Vagina (tissue), 2 donors: ENCODE measurements around the gene LRRC27. TPM values are rescaled to one million over a fixed set of nuclear protein-coding genes. Genes with fewer than 3 reads are reported as not detected.

ENCODE experiments used
- DNase-seq, 2 donors: peaks; one replicate each; pipeline ENCODE4 v3.0.0-alpha.2; 2017; ENCODE audit errors: extremely low spot score in 2 of 2
- H3K27ac ChIP-seq: fragments of 200-600 bp; sonication (generic); one replicate; pipeline ENCODE4 v1.5.1; 2019
- H3K27me3 ChIP-seq: fragments of 200-600 bp; sonication (generic); one replicate; pipeline ENCODE4 v1.5.1; 2019
- H3K36me3 ChIP-seq, 2 donors: fragments of 200-600 bp; sonication (generic); one replicate each; pipeline ENCODE4 v1.5.1; 2017 to 2019
- H3K4me1 ChIP-seq: fragments of 200-600 bp; sonication (generic); one replicate; pipeline ENCODE4 v1.5.1; 2019
- H3K4me3 ChIP-seq, 2 donors: fragments of 200-600 bp; sonication (generic); 1 replicate in 1 of 2; 2 replicates in 1 of 2; pipeline ENCODE4 v1.5.1; 2016 to 2019
- H3K9me3 ChIP-seq: fragments of 200-600 bp; sonication (generic); one replicate; pipeline ENCODE4 v1.5.1; 2019
- CTCF ChIP-seq, 3 experiments: fragments of 450-650 bp in 2 of 3; fragments of 200-600 bp in 1 of 3; sonication (generic) in 1 of 3; IDR thresholded peaks; one replicate each; pipeline ENCODE4 v1.5.1; 2017 to 2019; ENCODE audit warnings: antibody characterized with exemption in 3 of 3, mild to moderate bottlenecking in 2 of 3, moderate library complexity in 2 of 3
- POLR2A ChIP-seq, 2 donors: fragments of 450-650 bp; IDR thresholded peaks; one replicate each; pipeline ENCODE4 v1.6.1; 2017; ENCODE audit warnings: antibody characterized with exemption in 2 of 2, mild to moderate bottlenecking in 2 of 2, moderate library complexity in 2 of 2
- POLR2AphosphoS5 ChIP-seq, 2 donors: sonication (generic); formaldehyde crosslinking; IDR thresholded peaks; one replicate each; pipeline ENCODE4 v1.9.0; 2017; ENCODE audit warnings: antibody characterized with exemption in 2 of 2, mild to moderate bottlenecking in 2 of 2, low read depth in 1 of 2; ENCODE audit not compliant: insufficient read depth in 1 of 2
- intact Hi-C: fragments of 100-400 bp; cut with DNase I; formaldehyde crosslinking; loops from one replicate; pipeline ENCODE4 v1.15.1; 2023
- total RNA-seq: library from RNA; depleted of rRNA; stranded (reverse); fragments of >200 nt; gene quantifications from one replicate; pipeline ENCODE4 v1.2.3, GENCODE V29; 2016

Gene LRRC27
- total RNA-seq, 1 donor from 2014 or later: 4.9 TPM

DNA sequence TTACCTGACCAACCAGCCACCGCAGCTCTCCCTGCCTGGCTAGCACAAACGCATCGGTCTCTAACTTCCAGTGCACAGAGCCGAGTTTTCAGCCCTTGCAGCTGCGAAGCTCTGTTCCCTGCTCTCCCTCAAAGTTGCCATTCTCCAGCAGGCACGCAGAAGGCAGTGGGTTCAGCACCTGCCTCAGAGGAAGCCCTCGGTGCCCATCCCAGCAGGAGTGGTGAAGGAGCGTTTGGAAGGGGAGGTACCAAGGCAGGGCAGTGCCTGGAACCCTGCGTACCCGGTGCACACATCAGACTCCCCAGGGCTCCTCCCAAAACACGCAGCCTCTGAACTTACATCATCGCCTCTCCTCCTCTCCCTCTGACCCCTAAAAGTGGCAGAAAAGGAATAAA, 22.5 kb upstream of the LRRC27 start:
- intact Hi-C loops: no loop called here
- DNase-seq: no peak

DNA sequence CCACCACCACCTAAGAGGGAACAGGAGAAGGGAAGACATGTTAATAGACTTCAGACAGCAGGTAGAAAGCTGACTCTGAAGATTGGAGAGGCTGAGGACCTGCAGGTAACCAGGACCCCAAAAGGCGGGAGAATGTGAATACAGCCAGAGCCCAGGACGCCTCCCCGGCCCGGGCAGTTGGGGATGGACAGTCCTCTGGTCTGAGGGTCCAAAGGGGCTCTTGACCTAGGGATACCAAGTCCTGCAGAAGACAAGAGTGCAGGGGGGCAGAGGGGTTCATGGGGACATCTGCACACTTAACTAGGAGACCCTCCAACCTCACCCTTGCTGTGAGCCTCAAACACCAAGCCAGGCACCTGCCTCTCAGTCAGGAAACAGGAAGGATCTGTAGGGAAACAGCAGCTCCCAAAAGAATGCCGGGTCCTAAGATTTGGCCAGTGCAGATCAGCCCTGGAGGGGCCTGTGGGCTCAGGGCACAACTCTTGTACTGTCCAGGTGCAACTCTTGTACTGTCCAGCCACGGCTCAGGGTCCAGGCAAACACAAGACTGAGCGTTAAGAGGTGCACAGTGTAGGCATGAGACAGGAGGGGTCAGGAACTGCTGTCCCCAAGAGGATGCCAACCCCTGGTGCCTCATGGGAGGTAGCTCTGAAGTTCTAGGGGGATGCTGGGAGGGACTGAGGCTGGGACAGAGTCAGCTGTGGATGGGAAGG, 22.0 kb upstream of the LRRC27 start:
- intact Hi-C loops: no loop called here
- Histone ChIP-seq H3K9me3 (no peaks in the 10 kb centered on the region), H3K4me1 (peaks cover 19% of the 10 kb centered on the region), H3K36me3 (no peaks in the 10 kb centered on the region), H3K27me3 (no peaks in the 10 kb centered on the region), H3K27ac (no peak overlapping the region), H3K4me3 (no peak overlapping the region)
- TF ChIP-seq POLR2A (IDR thresholded peaks at IDR 0.05) (no peak), CTCF (IDR thresholded peaks at IDR 0.05) (no peak), POLR2AphosphoS5 (IDR thresholded peaks at IDR 0.05; ENCODE audit: insufficient read depth in 1 of 2, low read depth in 1 of 2) (no peak)
- no peak for DNase-seq

More for the DNA sequence above, 22.5 kb upstream of the LRRC27 start:
- TF ChIP-seq POLR2AphosphoS5 (IDR thresholded peaks at IDR 0.05; ENCODE audit: insufficient read depth in 1 of 2, low read depth in 1 of 2): no peak
- no peak for TF ChIP-seq CTCF (IDR thresholded peaks at IDR 0.05)
- no peak for TF ChIP-seq POLR2A (IDR thresholded peaks at IDR 0.05)
- no peak overlapping the region for H3K27ac ChIP-seq
- H3K4me3 ChIP-seq: no peak overlapping the region
- no peaks in the 10 kb centered on the region for H3K27me3 ChIP-seq
- no peaks in the 10 kb centered on the region for H3K36me3 ChIP-seq
- peaks cover 19% of the 10 kb centered on the region for H3K4me1 ChIP-seq
- no peaks in the 10 kb centered on the region for H3K9me3 ChIP-seq

- intact Hi-C loops: no loop called here
- DNase-seq: no peak
- H3K4me1 ChIP-seq: peaks cover 19% of the 10 kb centered on the region
- H3K27me3 ChIP-seq: no peaks in the 10 kb centered on the region
- H3K9me3 ChIP-seq: no peaks in the 10 kb centered on the region
- H3K27ac ChIP-seq: no peak overlapping the region
- TF ChIP-seq CTCF (IDR thresholded peaks at IDR 0.05): no peak
- TF ChIP-seq POLR2AphosphoS5 (IDR thresholded peaks at IDR 0.05; ENCODE audit: insufficient read depth in 1 of 2, low read depth in 1 of 2): no peak
- TF ChIP-seq POLR2A (IDR thresholded peaks at IDR 0.05): no peak
- no peak overlapping the region for H3K4me3 ChIP-seq
- H3K36me3 ChIP-seq: no peaks in the 10 kb centered on the region
Observed at GRCh38 chr10:132310701-132311337, 21.2 kb upstream of the LRRC27 start.

GRCh38 chr10:132311338-132311939, 20.6 kb upstream of the LRRC27 start:
- TF ChIP-seq POLR2A (IDR thresholded peaks at IDR 0.05) (no peak), POLR2AphosphoS5 (IDR thresholded peaks at IDR 0.05; ENCODE audit: insufficient read depth in 1 of 2, low read depth in 1 of 2) (no peak), CTCF (IDR thresholded peaks at IDR 0.05) (no peak)
- no peak for DNase-seq
- intact Hi-C loops: no loop called here

DNA sequence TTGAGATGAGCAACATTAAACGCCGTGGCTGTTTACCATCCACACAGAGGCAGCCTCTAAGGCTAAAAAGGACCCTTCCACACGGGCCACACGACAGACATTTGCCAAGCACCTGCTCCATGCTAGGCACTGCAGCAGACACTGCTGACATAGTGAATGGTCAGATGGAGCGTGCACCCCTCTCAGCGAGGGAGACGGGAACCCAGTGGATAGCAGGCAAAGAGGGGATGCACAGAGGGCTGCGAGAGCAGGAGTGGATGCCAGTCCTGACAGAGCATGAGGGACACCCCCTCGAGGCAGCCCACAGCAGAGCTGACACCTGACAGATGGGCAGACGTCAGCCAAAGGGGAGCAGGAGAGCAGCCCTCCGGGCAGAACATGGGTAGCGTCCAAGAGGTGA, 18.7 kb upstream of the LRRC27 start:
- no peak overlapping the region for H3K27ac ChIP-seq
- intact Hi-C loops: no loop called here
- no peaks in the 10 kb centered on the region for H3K36me3 ChIP-seq
- no peak for DNase-seq
- peaks cover 11% of the 10 kb centered on the region for H3K4me1 ChIP-seq
- no peaks in the 10 kb centered on the region for H3K27me3 ChIP-seq
- H3K9me3 ChIP-seq: no peaks in the 10 kb centered on the region
- TF ChIP-seq POLR2AphosphoS5 (IDR thresholded peaks at IDR 0.05; ENCODE audit: insufficient read depth in 1 of 2, low read depth in 1 of 2) (no peak), CTCF (IDR thresholded peaks at IDR 0.05) (no peak), POLR2A (IDR thresholded peaks at IDR 0.05) (no peak)
- no peak overlapping the region for H3K4me3 ChIP-seq

More at GRCh38 chr10:132311338-132311939, 20.6 kb upstream of the LRRC27 start:
- Histone ChIP-seq H3K9me3 (no peaks in the 10 kb centered on the region), H3K4me1 (peaks cover 19% of the 10 kb centered on the region), H3K36me3 (no peaks in the 10 kb centered on the region), H3K4me3 (no peak overlapping the region), H3K27me3 (no peaks in the 10 kb centered on the region), H3K27ac (no peak overlapping the region)
